ENCODE results near the gene UTF1.

- TF ChIP-seq CTCF (IDR thresholded peaks at IDR 0.05) (peak; percentile 39), EZH2 (IDR thresholded peaks at IDR 0.05) (no peak)
Measured at GRCh38 chr10:133257489-133258065, 27.6 kb downstream of the UTF1 start.
